Nephron progenitor cell (in vitro differentiated cells): ENCODE data around the gene NECTIN1.

Experiments used
- DNase-seq: peaks from one replicate; pipeline ENCODE4 v3.0.0; 2021
- H3K27ac Mint-ChIP-seq: 2 replicates; pipeline ENCODE4 v1.8.0; 2021; ENCODE audit warnings: mild to moderate bottlenecking, moderate library complexity, mixed read lengths
- H3K27me3 Mint-ChIP-seq: 2 replicates; pipeline ENCODE4 v1.8.0; 2021; ENCODE audit warnings: mild to moderate bottlenecking, low read depth, mixed read lengths; ENCODE audit not compliant: poor library complexity
- H3K36me3 Mint-ChIP-seq: 2 replicates; pipeline ENCODE4 v1.8.0; 2021; ENCODE audit warnings: low read depth, mixed read lengths
- H3K4me1 Mint-ChIP-seq: 2 replicates; pipeline ENCODE4 v1.8.0; 2021; ENCODE audit warnings: mixed read lengths
- H3K4me3 Mint-ChIP-seq: 2 replicates; pipeline ENCODE4 v1.8.0; 2021; ENCODE audit warnings: mild to moderate bottlenecking, moderate library complexity, mixed read lengths
- H3K9me3 Mint-ChIP-seq: 2 replicates; pipeline ENCODE4 v1.8.0; 2021; ENCODE audit warnings: mild to moderate bottlenecking, moderate library complexity, mixed read lengths
- CTCF ChIP-seq: fragments of 200-600 bp; sonication (generic); IDR thresholded peaks from 2 replicates; pipeline ENCODE4 v1.5.0; 2021; ENCODE audit warnings: antibody characterized with exemption

NECTIN1 gene

GRCh38 chr11:119696378-119697222 lies 32.4 kb downstream of the NECTIN1 start:
- no peaks in the 10 kb centered on the region for H3K9me3 Mint-ChIP-seq
- H3K27ac Mint-ChIP-seq = peak overlapping the region; percentile 68
- peaks cover 79% of the 10 kb centered on the region for H3K4me1 Mint-ChIP-seq
- H3K36me3 Mint-ChIP-seq = no peaks in the 10 kb centered on the region
- no peak for TF ChIP-seq CTCF
- H3K27me3 Mint-ChIP-seq = peaks cover 8% of the 10 kb centered on the region
- no peak overlapping the region for H3K4me3 Mint-ChIP-seq
- no peak for DNase-seq

GRCh38 chr11:119694334-119694733 lies 34.7 kb downstream of the NECTIN1 start:
- no peak overlapping the region for H3K4me3 Mint-ChIP-seq
- H3K9me3 Mint-ChIP-seq = no peaks in the 10 kb centered on the region
- H3K4me1 Mint-ChIP-seq = peaks cover 88% of the 10 kb centered on the region
- H3K27me3 Mint-ChIP-seq = peaks cover 8% of the 10 kb centered on the region
- TF ChIP-seq CTCF = no peak
- DNase-seq = no peak
- no peak overlapping the region for H3K27ac Mint-ChIP-seq
- no peaks in the 10 kb centered on the region for H3K36me3 Mint-ChIP-seq

DNA sequence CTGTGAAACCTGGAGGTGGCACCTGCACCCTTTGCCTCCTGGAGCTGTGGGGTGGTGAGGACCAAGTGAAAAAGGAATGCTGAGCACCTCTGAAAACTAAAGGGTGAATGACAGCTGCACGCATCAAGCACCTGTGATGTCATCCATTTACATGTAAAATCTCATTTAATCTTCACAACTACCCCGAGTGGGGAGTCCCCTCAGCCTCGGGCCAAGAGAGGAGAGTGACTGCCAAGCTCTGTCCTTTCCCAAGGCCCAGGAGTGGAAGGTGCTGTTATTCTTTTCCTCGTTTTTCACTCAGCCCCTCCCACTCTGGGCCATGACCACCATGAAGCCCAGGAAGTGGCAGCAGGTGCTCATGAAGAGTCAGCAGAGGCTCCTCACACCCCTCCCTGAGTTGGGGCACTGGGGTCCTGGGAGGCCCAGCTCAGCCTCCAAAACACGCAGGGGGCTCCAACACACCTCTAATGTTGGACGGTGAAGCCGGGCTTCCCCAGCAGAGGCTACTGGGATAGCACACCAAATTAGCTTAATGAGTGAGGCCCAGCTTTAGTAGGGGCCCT lies 35.7 kb downstream of the NECTIN1 start:
- Mint-ChIP-seq H3K36me3 (no peaks in the 10 kb centered on the region), H3K27me3 (peaks cover 8% of the 10 kb centered on the region), H3K9me3 (no peaks in the 10 kb centered on the region), H3K4me1 (peaks cover 91% of the 10 kb centered on the region), H3K4me3 (no peak overlapping the region), H3K27ac (no peak overlapping the region)
- no peak for DNase-seq
- TF ChIP-seq CTCF = no peak

GRCh38 chr11:119692540-119692820 lies 36.5 kb downstream of the NECTIN1 start:
- H3K4me3 Mint-ChIP-seq = no peak overlapping the region
- peaks cover 94% of the 10 kb centered on the region for H3K4me1 Mint-ChIP-seq
- H3K36me3 Mint-ChIP-seq = no peaks in the 10 kb centered on the region
- H3K9me3 Mint-ChIP-seq = no peaks in the 10 kb centered on the region
- H3K27ac Mint-ChIP-seq = no peak overlapping the region
- peaks cover 8% of the 10 kb centered on the region for H3K27me3 Mint-ChIP-seq
- DNase-seq = no peak
- no peak for TF ChIP-seq CTCF

- TF ChIP-seq CTCF = no peak
- no peaks in the 10 kb centered on the region for H3K9me3 Mint-ChIP-seq
- no peaks in the 10 kb centered on the region for H3K36me3 Mint-ChIP-seq
- no peak overlapping the region for H3K27ac Mint-ChIP-seq
- no peak overlapping the region for H3K4me3 Mint-ChIP-seq
- peaks cover 12% of the 10 kb centered on the region for H3K27me3 Mint-ChIP-seq
- peaks cover 94% of the 10 kb centered on the region for H3K4me1 Mint-ChIP-seq
- no peak for DNase-seq
These were observed 37.1 kb downstream of the NECTIN1 start for GRCh38 chr11:119691701-119692539.
